ENCODE measurements around the gene ACOT7.

GRCh38 chr1:6241107-6241886, 152.3 kb downstream of the ACOT7 start:
- TF ChIP-seq CTCF (IDR thresholded peaks at IDR 0.05) (no peak), POLR2A (IDR thresholded peaks at IDR 0.05) (no peak)

Measured in prostate gland (tissue), 2 donors.